NCI-H1105 (cell line): ENCODE data around the gene IL3.

ENCODE experiments used
- DNase-seq: peaks from one replicate; lab custom pipeline; 2025; lab: John Stamatoyannopoulos, UW

Gene IL3

GRCh38 chr5:132025403-132025971 lies 35.0 kb upstream of the IL3 start:
- DNase-seq, result no peak

- DNase-seq, result no peak
These were observed 33.9 kb upstream of the IL3 start for GRCh38 chr5:132026516-132027008.

GRCh38 chr5:132027027-132027426 lies 33.4 kb upstream of the IL3 start:
- no peak for DNase-seq

- no peak for DNase-seq
These were observed 30.7 kb upstream of the IL3 start for GRCh38 chr5:132029609-132030330.

GRCh38 chr5:132030610-132031009 lies 29.8 kb upstream of the IL3 start:
- DNase-seq, result no peak

- DNase-seq, result no peak
These were observed 28.3 kb upstream of the IL3 start for GRCh38 chr5:132032196-132032595.

GRCh38 chr5:132033122-132033521 lies 27.3 kb upstream of the IL3 start:
- no peak for DNase-seq

GRCh38 chr5:132037353-132037752 lies 23.1 kb upstream of the IL3 start:
- no peak for DNase-seq

- DNase-seq, result no peak
These were observed 16.2 kb upstream of the IL3 start for GRCh38 chr5:132044207-132044606.

- no peak for DNase-seq
These were observed 13.6 kb upstream of the IL3 start for GRCh38 chr5:132046880-132047299.

GRCh38 chr5:132049093-132049492 lies 11.4 kb upstream of the IL3 start:
- no peak for DNase-seq

GRCh38 chr5:132049559-132049958 lies 10.9 kb upstream of the IL3 start:
- DNase-seq, result no peak

GRCh38 chr5:132050136-132050535 lies 10.3 kb upstream of the IL3 start:
- DNase-seq, result no peak

- DNase-seq, result peak; percentile 50
These were observed 9.5 kb upstream of the IL3 start for GRCh38 chr5:132050661-132051552.

GRCh38 chr5:132052520-132052919 lies 7.9 kb upstream of the IL3 start:
- DNase-seq, result no peak

GRCh38 chr5:132053483-132053882 lies 7.0 kb upstream of the IL3 start:
- DNase-seq, result no peak

GRCh38 chr5:132054031-132054696 lies 6.3 kb upstream of the IL3 start:
- no peak for DNase-seq

- no peak for DNase-seq
These were observed 5.6 kb upstream of the IL3 start for GRCh38 chr5:132054697-132055440.

GRCh38 chr5:132055441-132055807 lies 5.0 kb upstream of the IL3 start:
- DNase-seq, result no peak

GRCh38 chr5:132055808-132056609 lies 4.4 kb upstream of the IL3 start:
- no peak for DNase-seq
